SU-DHL-6 (cell line): Measurements from ENCODE around the gene SKP2.

Experiments used
- H2AFZ ChIP-seq: fragments of 200-600 bp; sonication (generic); 2 replicates; pipeline ENCODE4 v1.6.1; 2014; ENCODE audit warnings: low read depth, mild to moderate bottlenecking, moderate library complexity, mixed read lengths, antibody characterized with exemption, low read length; ENCODE audit not compliant: severe bottlenecking
- H3F3A ChIP-seq: fragments of 200-600 bp; shearing (Covaris generic); 2 replicates; pipeline ENCODE4 v1.6.0; 2016; ENCODE audit warnings: antibody characterized with exemption, mild to moderate bottlenecking; ENCODE audit not compliant: insufficient read depth
- H3K27ac ChIP-seq: fragments of 200-600 bp; sonication (generic); 2 replicates; pipeline ENCODE4 v1.5.1; 2016; ENCODE audit warnings: low read depth, mild to moderate bottlenecking, low read length, moderate library complexity, mixed read lengths
- H3K27me3 ChIP-seq: fragments of 200-600 bp; sonication (generic), shearing (Covaris generic); 2 replicates; pipeline ENCODE4 v1.6.0; 2014; ENCODE audit warnings: mild to moderate bottlenecking, low read length
- H3K36me3 ChIP-seq: fragments of 200-600 bp; sonication (generic); 2 replicates; pipeline ENCODE4 v1.6.1; 2014; ENCODE audit warnings: mild to moderate bottlenecking, low read length, mixed read lengths
- H3K4me2 ChIP-seq: fragments of 300-600, 200-600 bp; shearing (Covaris generic), sonication (generic); 2 replicates; pipeline ENCODE4 v1.6.0; 2014; ENCODE audit warnings: low read length, low read depth, mild to moderate bottlenecking; ENCODE audit not compliant: poor library complexity, severe bottlenecking
- H3K4me3 ChIP-seq: fragments of 200-600 bp; sonication (generic); 2 replicates; pipeline ENCODE4 v1.5.1; 2014; ENCODE audit warnings: antibody characterized with exemption, low read length, mild to moderate bottlenecking, mixed read lengths; ENCODE audit not compliant: insufficient read depth, poor library complexity, severe bottlenecking
- H3K79me2 ChIP-seq: fragments of 200-600 bp; sonication (generic); 2 replicates; pipeline ENCODE4 v1.6.1; 2014; ENCODE audit warnings: mild to moderate bottlenecking, low read length, moderate library complexity; ENCODE audit not compliant: insufficient read depth
- H3K9ac ChIP-seq: fragments of 200-600 bp; sonication (generic); 2 replicates; pipeline ENCODE4 v1.7.0; 2014; ENCODE audit warnings: mild to moderate bottlenecking, low read length
- H3K9me2 ChIP-seq: fragments of 200-600 bp; sonication (generic); replicated peaks from 2 replicates; pipeline ENCODE4 v1.6.1; 2014; ENCODE audit warnings: low read length; ENCODE audit not compliant: insufficient read depth
- H3K9me3 ChIP-seq: fragments of 200-600 bp; sonication (generic); 2 replicates; pipeline ENCODE4 v1.6.1; 2014; ENCODE audit warnings: low read length, mixed read lengths; ENCODE audit not compliant: insufficient read depth
- H4K20me1 ChIP-seq: fragments of 200-600 bp; sonication (generic); 2 replicates; pipeline ENCODE4 v1.6.1; 2014; ENCODE audit warnings: low read depth, mild to moderate bottlenecking, antibody characterized with exemption, low read length, moderate library complexity, mixed read lengths
- EZH2phosphoT487 ChIP-seq: fragments of 200-600 bp; sonication (generic), shearing (Covaris generic); conservative IDR thresholded peaks from 2 replicates; pipeline ENCODE4 v1.6.1; 2018; ENCODE audit warnings: mild to moderate bottlenecking, antibody characterized with exemption, low read length, moderate library complexity, mixed read lengths
- TF ChIP-seq, protein P1 (sequence below): fragments of 200-600 bp; sonication (generic); IDR thresholded peaks from one replicate; pipeline ENCODE4 v1.5.1; 2017; ENCODE audit warnings: antibody characterized with exemption, mild to moderate bottlenecking, low read length, moderate library complexity; ENCODE audit not compliant: insufficient read depth, poor library complexity, severe bottlenecking

SKP2 gene

DNA sequence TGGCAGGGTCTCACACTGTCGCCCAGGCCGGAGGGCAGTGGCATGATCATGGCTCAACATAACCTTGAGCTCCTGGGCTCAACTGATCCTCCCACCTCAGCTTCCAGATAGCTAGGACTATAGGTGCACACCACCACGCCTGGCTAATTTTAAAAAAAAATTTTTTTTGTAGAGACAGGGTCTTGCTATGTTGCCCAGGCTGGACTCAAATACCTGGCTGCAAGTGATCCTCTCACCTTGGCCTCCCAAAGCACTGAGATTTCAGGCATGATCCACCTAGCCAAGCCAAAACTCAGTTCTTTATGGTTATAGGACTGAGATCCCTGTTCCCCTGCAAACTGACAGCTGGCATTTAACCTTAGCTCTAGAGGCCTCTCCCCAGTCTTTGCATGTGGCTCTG is 5.5 kb upstream of the SKP2 start:
- H3K79me2 ChIP-seq: peaks cover 80% of the 10 kb centered on the region
- H3K9ac ChIP-seq: no peak overlapping the region
- peaks cover 31% of the 10 kb centered on the region for H3K36me3 ChIP-seq
- TF ChIP-seq, protein P1, sequence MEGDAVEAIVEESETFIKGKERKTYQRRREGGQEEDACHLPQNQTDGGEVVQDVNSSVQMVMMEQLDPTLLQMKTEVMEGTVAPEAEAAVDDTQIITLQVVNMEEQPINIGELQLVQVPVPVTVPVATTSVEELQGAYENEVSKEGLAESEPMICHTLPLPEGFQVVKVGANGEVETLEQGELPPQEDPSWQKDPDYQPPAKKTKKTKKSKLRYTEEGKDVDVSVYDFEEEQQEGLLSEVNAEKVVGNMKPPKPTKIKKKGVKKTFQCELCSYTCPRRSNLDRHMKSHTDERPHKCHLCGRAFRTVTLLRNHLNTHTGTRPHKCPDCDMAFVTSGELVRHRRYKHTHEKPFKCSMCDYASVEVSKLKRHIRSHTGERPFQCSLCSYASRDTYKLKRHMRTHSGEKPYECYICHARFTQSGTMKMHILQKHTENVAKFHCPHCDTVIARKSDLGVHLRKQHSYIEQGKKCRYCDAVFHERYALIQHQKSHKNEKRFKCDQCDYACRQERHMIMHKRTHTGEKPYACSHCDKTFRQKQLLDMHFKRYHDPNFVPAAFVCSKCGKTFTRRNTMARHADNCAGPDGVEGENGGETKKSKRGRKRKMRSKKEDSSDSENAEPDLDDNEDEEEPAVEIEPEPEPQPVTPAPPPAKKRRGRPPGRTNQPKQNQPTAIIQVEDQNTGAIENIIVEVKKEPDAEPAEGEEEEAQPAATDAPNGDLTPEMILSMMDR: no peak
- TF ChIP-seq EZH2phosphoT487: no peak
- no peak overlapping the region for H3K4me2 ChIP-seq
- H3F3A ChIP-seq: peaks cover 4% of the 10 kb centered on the region; the same call in 1 of the 2 replicates
- H4K20me1 ChIP-seq: no peaks in the 10 kb centered on the region
- no peaks in the 10 kb centered on the region for H3K27me3 ChIP-seq
- no peak overlapping the region for H3K4me3 ChIP-seq
- no peaks in the 10 kb centered on the region for H3K9me3 ChIP-seq
- H2AFZ ChIP-seq: no peak overlapping the region
- no peaks in the 10 kb centered on the region for H3K9me2 ChIP-seq
- no peak overlapping the region for H3K27ac ChIP-seq

DNA sequence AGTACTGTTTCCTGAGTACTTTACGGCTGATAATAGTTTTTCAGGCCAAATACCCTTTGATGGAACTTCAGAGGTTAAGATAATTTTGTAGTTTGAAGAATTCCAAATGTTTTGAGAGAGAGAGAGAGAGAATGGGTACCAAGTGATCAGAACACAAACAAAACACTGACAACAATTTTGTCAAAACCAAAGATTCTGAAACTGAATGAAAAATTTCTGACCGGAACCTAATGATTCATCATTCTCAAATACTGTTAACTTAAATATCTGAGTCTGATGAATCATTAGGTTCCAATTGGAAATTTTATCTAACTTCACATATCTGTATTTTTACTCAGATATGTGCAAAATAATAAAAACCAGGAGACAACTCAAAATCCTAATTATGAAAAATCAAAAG is 4.2 kb upstream of the SKP2 start:
- Histone ChIP-seq H3K4me3 (no peak overlapping the region), H2AFZ (no peak overlapping the region)

DNA sequence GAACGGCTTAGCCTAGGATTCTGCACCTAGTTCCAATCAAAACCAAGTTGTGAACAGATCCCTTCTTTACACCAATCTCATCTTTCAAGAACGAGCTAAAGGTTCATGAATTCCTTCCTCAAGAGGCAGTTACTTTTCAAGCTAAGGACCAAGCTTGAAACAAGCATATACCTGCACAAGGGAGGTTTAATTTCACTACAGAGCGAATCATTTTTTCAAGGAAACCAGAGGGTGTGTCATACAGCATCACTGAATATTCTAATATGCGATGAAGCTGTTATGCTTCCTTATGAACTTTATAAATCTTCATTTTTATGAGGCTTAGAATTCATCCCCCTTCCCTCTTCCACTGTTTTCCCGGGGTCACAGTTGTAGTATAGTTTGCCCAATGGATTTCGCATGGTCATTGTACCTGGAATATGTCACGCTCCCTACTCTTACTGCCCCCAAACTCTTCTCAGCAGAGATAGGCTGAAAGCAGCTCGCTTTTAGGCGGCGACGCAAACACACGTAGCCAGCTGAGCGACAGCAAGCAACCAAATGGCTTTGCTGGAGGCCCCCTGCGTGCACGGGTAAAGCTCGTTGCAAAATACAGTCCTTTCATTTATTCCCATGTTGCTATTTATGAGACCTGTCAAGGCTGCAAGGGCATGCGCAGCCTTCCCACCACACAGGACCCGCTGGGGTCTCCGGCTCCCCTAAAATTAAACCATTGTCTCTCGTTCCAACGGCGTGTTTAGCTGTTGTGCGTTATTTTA is 1.1 kb upstream of the SKP2 start:
- peaks cover 6% of the 10 kb centered on the region; the same call in 1 of the 2 replicates for H3K36me3 ChIP-seq
- H3F3A ChIP-seq: no peaks in the 10 kb centered on the region
- peak overlapping the region; percentile 60 for H3K27ac ChIP-seq
- H3K79me2 ChIP-seq: peaks cover 96% of the 10 kb centered on the region
- no peaks in the 10 kb centered on the region for H4K20me1 ChIP-seq
- peak overlapping the region; percentile 79 for H3K4me3 ChIP-seq
- no peaks in the 10 kb centered on the region for H3K9me3 ChIP-seq
- peak overlapping the region; percentile 54 for H2AFZ ChIP-seq
- H3K27me3 ChIP-seq: no peaks in the 10 kb centered on the region
- peak overlapping the region; percentile 74 for H3K9ac ChIP-seq
- H3K9me2 ChIP-seq: no peaks in the 10 kb centered on the region
- H3K4me2 ChIP-seq: peak overlapping the region; percentile 66
- TF ChIP-seq EZH2phosphoT487: no peak
- TF ChIP-seq, protein P1: no peak

More for the DNA sequence above, 4.2 kb upstream of the SKP2 start:
- peak overlapping the region; percentile 37 for H3K4me2 ChIP-seq
- no peak overlapping the region for H3K9ac ChIP-seq
- no peak overlapping the region for H3K27ac ChIP-seq
- H4K20me1 ChIP-seq: no peaks in the 10 kb centered on the region
- H3K79me2 ChIP-seq: peaks cover 90% of the 10 kb centered on the region
- peaks cover 19% of the 10 kb centered on the region for H3K36me3 ChIP-seq
- H3K9me3 ChIP-seq: no peaks in the 10 kb centered on the region
- H3K27me3 ChIP-seq: no peaks in the 10 kb centered on the region
- no peaks in the 10 kb centered on the region for H3K9me2 ChIP-seq
- no peak for TF ChIP-seq EZH2phosphoT487
- TF ChIP-seq, protein P1: no peak
- H3F3A ChIP-seq: no peaks in the 10 kb centered on the region
